A549 (cell line): Measurements from ENCODE around the gene NIPAL1. TPM values are rescaled to one million over a fixed set of nuclear protein-coding genes. Genes with fewer than 3 reads are reported as not detected.

Experiments
- ATAC-seq, 2 experiments: fragments of 200-7000 bp in 1 of 2; fragments of >200 bp in 1 of 2; cut with Nextera tagmentation in 1 of 2; cut with Tn5 transposase in 1 of 2; 3 replicates each; pipeline versions ENCODE4 v1.8.0 to v1.9.1; 2018 to 2020; ENCODE audit warnings: mild to moderate bottlenecking in 1 of 2, moderate library complexity in 1 of 2
- CTCF ChIA-PET: fragments of 300-600 bp; sonication (Branson Sonifier 250); formaldehyde crosslinking; extraction: SDS; loops from one replicate; lab custom pipeline; 2021; ENCODE audit warnings: antibody characterized with exemption, inconsistent platforms; lab: Yijun Ruan, JAX
- POLR2A ChIA-PET: fragments of 350-600 bp; formaldehyde crosslinking; extraction: SDS; loops from one replicate; lab custom pipeline; 2021; ENCODE audit warnings: antibody characterized with exemption, inconsistent platforms; lab: Yijun Ruan, JAX
- DNase-seq, 2 experiments: peaks; one replicate each; pipeline versions ENCODE4 v3.0.0 to v3.0.0-alpha.2; 2011 to 2016; ENCODE audit warnings: low read depth in 1 of 2, low spot score in 1 of 2
- FAIRE-seq: peaks from 2 replicates; lab custom pipeline; 2011; peaks lifted over from hg19 to GRCh38; lab: Jason Lieb, UNC
- H3K27ac ChIP-seq, 2 experiments: fragments of >200 bp; sonication (Bioruptor Twin); formaldehyde crosslinking; 3 replicates each; pipeline ENCODE4 v1.5.1; 2016 to 2017
- H3K4me1 ChIP-seq: fragments of >200 bp; sonication (Bioruptor Twin); formaldehyde crosslinking; 3 replicates; pipeline ENCODE4 v1.6.1; 2016
- H3K4me2 ChIP-seq: fragments of >200 bp; sonication (Bioruptor Twin); formaldehyde crosslinking; 3 replicates; pipeline ENCODE4 v1.6.1; 2016
- H3K4me3 ChIP-seq: fragments of >200 bp; sonication (Bioruptor Twin); formaldehyde crosslinking; 3 replicates; pipeline ENCODE4 v1.5.1; 2016
- H3K9me3 ChIP-seq: fragments of >200 bp; sonication (Bioruptor Twin); formaldehyde crosslinking; 3 replicates; pipeline ENCODE4 v1.6.1; 2016
- ATOH8 ChIP-seq: fragments of 250-450 bp; sonication (Bioruptor Pico); IDR thresholded peaks from 2 replicates; pipeline ENCODE4 v1.5.0; 2020; ENCODE audit warnings: low read depth, mild to moderate bottlenecking, moderate library complexity
- BCL3 ChIP-seq: fragments of >200 bp; sonication (Bioruptor Twin); formaldehyde crosslinking; IDR thresholded peaks from 3 replicates; pipeline ENCODE4 v1.6.1; 2016
- CBX2 ChIP-seq: fragments of 200-600 bp; sonication (generic); IDR thresholded peaks from 2 replicates; pipeline ENCODE4 v1.6.1; 2016; ENCODE audit warnings: low read depth, mild to moderate bottlenecking, borderline replicate concordance
- CEBPB ChIP-seq, 2 experiments: fragments of >200 bp in 1 of 2; sonication (Bioruptor Twin) in 1 of 2; formaldehyde crosslinking in 1 of 2; IDR thresholded peaks; 2 replicates each; pipeline ENCODE4 v1.6.1; 2012 to 2016
- CHD2 ChIP-seq: fragments of 150-350 bp; IDR thresholded peaks from 2 replicates; pipeline ENCODE4 v1.6.1; 2014; ENCODE audit warnings: low read length; ENCODE audit not compliant: partially characterized antibody
- CTCF ChIP-seq: fragments of >200 bp; sonication (Bioruptor Twin); formaldehyde crosslinking; IDR thresholded peaks from 3 replicates; pipeline ENCODE4 v1.5.1; 2016
- E2F6 ChIP-seq: IDR thresholded peaks from 2 replicates; pipeline ENCODE4 v1.6.1; 2012; ENCODE audit warnings: low read depth, borderline replicate concordance
- EHF ChIP-seq: fragments of 250-450 bp; sonication (Bioruptor Pico); IDR thresholded peaks from 2 replicates; pipeline ENCODE4 v1.5.0; 2020; ENCODE audit warnings: mild to moderate bottlenecking
- EP300 ChIP-seq, 2 experiments: fragments of >200 bp; sonication (Bioruptor Twin); formaldehyde crosslinking; IDR thresholded peaks; 2 replicates in 1 of 2; 3 replicates in 1 of 2; pipeline ENCODE4 v1.6.1; 2016 to 2017
- ESRRA ChIP-seq: fragments of 150-350 bp; IDR thresholded peaks from 2 replicates; pipeline ENCODE4 v1.6.1; 2014; ENCODE audit warnings: mild to moderate bottlenecking, low read length, borderline replicate concordance
- HDAC2 ChIP-seq: fragments of 200-600 bp; sonication (generic); IDR thresholded peaks from 2 replicates; pipeline ENCODE4 v1.6.1; 2016
- KDM5A ChIP-seq: fragments of 200-600 bp; sonication (generic); IDR thresholded peaks from 2 replicates; pipeline ENCODE4 v1.6.1; 2016; ENCODE audit warnings: antibody characterized with exemption, mild to moderate bottlenecking
- MAFK ChIP-seq: fragments of 450-650 bp; IDR thresholded peaks from 2 replicates; pipeline ENCODE4 v1.6.1; 2014; ENCODE audit not compliant: partially characterized antibody
- NPAS2 ChIP-seq: fragments of 250-450 bp; sonication (Bioruptor Pico); IDR thresholded peaks from 2 replicates; pipeline ENCODE4 v1.8.0; 2022; ENCODE audit warnings: mild to moderate bottlenecking, moderate library complexity, borderline replicate concordance
- NR3C1 ChIP-seq: fragments of >200 bp; sonication (Bioruptor Twin); formaldehyde crosslinking; IDR thresholded peaks from 3 replicates; pipeline ENCODE4 v1.6.1; 2017
- PBX3 ChIP-seq: IDR thresholded peaks from 2 replicates; pipeline ENCODE4 v1.6.1; 2012
- REST ChIP-seq: fragments of 200-600 bp; sonication (generic); IDR thresholded peaks from 2 replicates; pipeline ENCODE4 v1.6.1; 2016; ENCODE audit warnings: antibody characterized with exemption, mild to moderate bottlenecking, moderate library complexity
- USF2 ChIP-seq: fragments of 450-650 bp; IDR thresholded peaks from 2 replicates; pipeline ENCODE4 v1.6.1; 2014; ENCODE audit warnings: antibody characterized with exemption
- ZNF302 ChIP-seq: fragments of 250-450 bp; sonication (Bioruptor Pico); IDR thresholded peaks from 2 replicates; pipeline ENCODE4 v1.9.0; 2021; ENCODE audit warnings: inconsistent platforms, mild to moderate bottlenecking, moderate library complexity
- WGBS: methylation state at CpG from one replicate; pipeline ENCODE4 v1.1.6; 2017; ENCODE audit errors: missing lambda C conversion rate; 5-methylcytosine and 5-hydroxymethylcytosine counted together
- polyA plus RNA-seq, 4 experiments: library from polyadenylated mRNA; depleted of rRNA in 3 of 4; stranded (reverse); fragments of >200 nt; fragmentation: RNase III in 1 of 4; extraction: RNeasy Plus Mini Kit Qiagen cat#74134 plus additional on column Dnase treatment in 1 of 4; gene quantifications; 2 replicates in 3 of 4; 3 replicates in 1 of 4; pipeline ENCODE4 v1.2.3, GENCODE V29; 2011 to 2017

Gene NIPAL1
- polyA plus RNA-seq, 2 of the 4 experiments (the other 2 are of a cell fraction), result 0.41 to 0.47 TPM

GRCh38 chr4:48051078-48051477, 34.5 kb downstream of the NIPAL1 start:
- Histone ChIP-seq H3K4me2 (no peak overlapping the region), H3K4me3 (no peak overlapping the region), H3K4me1 (no peaks in the 10 kb centered on the region), H3K9me3 (no peaks in the 10 kb centered on the region), H3K27ac (no peak overlapping the region)
- TF ChIP-seq NR3C1 (no peak), NPAS2 (no peak), CHD2 (no peak), ZNF302 (CRISPR knock-in tag) (no peak), BCL3 (no peak), USF2 (no peak), HDAC2 (no peak), MAFK (no peak), KDM5A (no peak)
- no peak for DNase-seq
- no peak for FAIRE-seq
- CTCF ChIA-PET, result interaction anchor here (1.1 kb wide), 1 partner anchor 9 kb away, joined by 3 read pairs; no protein-coding TSS in a partner anchor
- POLR2A ChIA-PET, result no interaction called here
- ATAC-seq, result no peak
- 0% methylated on average over 1 of the region's 1 CpG for WGBS

GRCh38 chr4:48058617-48059530, 42.3 kb downstream of the NIPAL1 start:
- FAIRE-seq (no peak), ATAC-seq (no peak), DNase-seq (no peak)
- H3K4me1 ChIP-seq, result no peaks in the 10 kb centered on the region
- H3K27ac ChIP-seq, result no peak overlapping the region
- POLR2A ChIA-PET, result no interaction called here
- TF ChIP-seq MAFK (no peak), USF2 (no peak), EP300 (IDR thresholded peaks at IDR 0.05) (no peak), CTCF (no peak)
- TF ChIP-seq, all 56 proteins: peak for 0
- Histone ChIP-seq H3K4me3 (no peak overlapping the region), H3K9me3 (no peaks in the 10 kb centered on the region), H3K4me2 (no peak overlapping the region)
- WGBS, result 25% methylated on average over 5 of the region's 5 CpGs
- CTCF ChIA-PET, result no interaction called here

- CTCF ChIA-PET, result no interaction called here
- 21% methylated on average over 3 of the region's 3 CpGs for WGBS
- no peak for DNase-seq
- ATAC-seq, result no peak
- Histone ChIP-seq H3K4me2 (no peak overlapping the region), H3K4me3 (no peak overlapping the region), H3K4me1 (no peaks in the 10 kb centered on the region), H3K27ac (no peak overlapping the region), H3K9me3 (no peaks in the 10 kb centered on the region)
- POLR2A ChIA-PET, result no interaction called here
- no peak for FAIRE-seq
- no peak for TF ChIP-seq ATOH8 (CRISPR knock-in tag)
- no peak for TF ChIP-seq ESRRA
- TF ChIP-seq USF2, result no peak
- TF ChIP-seq CBX2, result no peak
- TF ChIP-seq CEBPB (IDR thresholded peaks at IDR 0.05), result no peak
- TF ChIP-seq PBX3, result no peak
- TF ChIP-seq REST, result no peak
- no peak for TF ChIP-seq E2F6
- no peak for TF ChIP-seq EHF (CRISPR knock-in tag)
These were observed 47.8 kb downstream of the NIPAL1 start for GRCh38 chr4:48064349-48064748.
